NT2/D1 (cell line): ENCODE measurements around the gene EIF3A.

Experiments used
- SUZ12 ChIP-seq: IDR thresholded peaks from 2 replicates; pipeline ENCODE4 v1.6.1; 2011; ENCODE audit not compliant: insufficient read length, insufficient read depth; ENCODE audit errors: extremely low read depth
- YY1 ChIP-seq: IDR thresholded peaks from 2 replicates; pipeline ENCODE4 v1.6.1; 2011; ENCODE audit not compliant: insufficient read length, insufficient read depth
- ZNF274 ChIP-seq: IDR thresholded peaks from 2 replicates; pipeline ENCODE4 v1.6.1; 2011; ENCODE audit warnings: mild to moderate bottlenecking, low read depth, low read length

- no peak for TF ChIP-seq ZNF274
- TF ChIP-seq YY1: no peak
- no peak for TF ChIP-seq SUZ12
Measured at GRCh38 chr10:119005362-119006043, 75.1 kb downstream of the EIF3A start.
